GDM1 (cell line): Measurements from ENCODE around the gene LRP8.

Experiments used
- DNase-seq: peaks from one replicate; lab custom pipeline; 2025; lab: John Stamatoyannopoulos, UW

LRP8 gene

GRCh38 chr1:53339736-53340635 lies 12.1 kb upstream of the LRP8 start:
- no peak for DNase-seq

- DNase-seq = no peak
Observed at GRCh38 chr1:53338423-53338822, 10.6 kb upstream of the LRP8 start.

GRCh38 chr1:53337499-53337898 lies 9.6 kb upstream of the LRP8 start:
- DNase-seq = no peak

- DNase-seq = no peak
Observed at GRCh38 chr1:53336146-53336545, 8.3 kb upstream of the LRP8 start.

GRCh38 chr1:53335661-53336060 lies 7.8 kb upstream of the LRP8 start:
- no peak for DNase-seq

- no peak for DNase-seq
Observed at GRCh38 chr1:53334781-53335180, 6.9 kb upstream of the LRP8 start.

GRCh38 chr1:53334312-53334711 lies 6.4 kb upstream of the LRP8 start:
- no peak for DNase-seq

GRCh38 chr1:53332833-53333232 lies 5.0 kb upstream of the LRP8 start:
- no peak for DNase-seq

- DNase-seq = no peak
Observed at GRCh38 chr1:53332186-53332564, 4.3 kb upstream of the LRP8 start.

GRCh38 chr1:53331446-53332185 lies 3.7 kb upstream of the LRP8 start:
- DNase-seq = no peak

- no peak for DNase-seq
Observed at GRCh38 chr1:53330819-53331218, 2.9 kb upstream of the LRP8 start.

GRCh38 chr1:53328541-53329499 lies 950 bp upstream of the LRP8 start:
- no peak for DNase-seq

- DNase-seq = no peak
Observed at GRCh38 chr1:53327182-53327913, 522 bp downstream of the LRP8 start.

- DNase-seq = peak; percentile 79
Observed at GRCh38 chr1:53326598-53327181, 1.2 kb downstream of the LRP8 start.

GRCh38 chr1:53326088-53326597 lies 1.7 kb downstream of the LRP8 start:
- DNase-seq = peak; percentile 98

- DNase-seq = no peak
Observed at GRCh38 chr1:53325326-53326087, 2.4 kb downstream of the LRP8 start.

GRCh38 chr1:53324728-53325297 lies 3.1 kb downstream of the LRP8 start:
- DNase-seq = no peak

GRCh38 chr1:53324321-53324720 lies 3.5 kb downstream of the LRP8 start:
- no peak for DNase-seq

- no peak for DNase-seq
Observed at GRCh38 chr1:53323316-53323715, 4.6 kb downstream of the LRP8 start.
